HG03064 (cell line): ENCODE results near the gene GSS.

Experiments used
- ATAC-seq: cut with Tn5 transposase; IDR thresholded peaks from one replicate; pipeline ENCODE4 v1.9.1; 2021; ENCODE audit warnings: low read depth; ENCODE audit not compliant: unreplicated experiment

Gene GSS

DNA sequence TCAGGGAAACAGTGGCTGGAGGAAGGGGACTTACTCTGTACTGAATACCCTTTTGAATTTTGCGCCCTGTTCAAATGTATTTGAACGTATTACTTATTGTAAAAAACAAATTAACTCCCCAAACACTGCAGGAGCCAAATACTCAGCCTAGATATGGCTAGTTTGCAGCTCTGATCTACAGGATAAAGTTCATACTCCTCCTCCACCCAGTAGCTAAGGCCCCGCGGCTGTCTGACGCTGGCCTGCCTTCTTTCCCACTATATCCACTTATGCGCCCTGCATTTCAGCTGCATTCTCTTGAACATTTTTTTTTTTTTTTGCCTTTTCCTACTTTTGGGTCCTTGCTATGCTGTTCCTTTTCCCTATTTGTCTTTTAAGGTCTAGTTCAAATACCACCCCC lies 6.5 kb downstream of the GSS start:
- no peak for ATAC-seq

- ATAC-seq = no peak
Observed at GRCh38 chr20:34948030-34948429, 7.6 kb downstream of the GSS start.

DNA sequence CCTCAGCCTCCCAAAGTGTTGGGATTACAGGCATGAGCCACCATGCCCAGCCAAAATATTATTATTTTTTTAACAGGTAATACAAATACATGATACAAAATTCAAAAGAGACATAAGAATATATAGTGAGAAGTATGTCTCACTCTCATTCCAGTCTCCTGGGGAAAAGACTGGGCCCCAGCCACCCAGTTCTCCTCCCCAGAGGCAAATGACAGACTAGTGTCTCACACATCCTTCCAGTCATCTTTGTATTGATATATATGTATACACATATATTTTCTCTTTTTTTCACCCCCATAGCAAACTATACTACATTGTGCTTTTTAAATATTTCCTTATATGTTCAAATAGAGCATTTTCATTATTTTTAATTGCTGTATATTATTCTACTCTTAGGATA lies 8.3 kb downstream of the GSS start:
- ATAC-seq = no peak

- ATAC-seq = no peak
Observed at GRCh38 chr20:34946661-34947060, 8.9 kb downstream of the GSS start.

DNA sequence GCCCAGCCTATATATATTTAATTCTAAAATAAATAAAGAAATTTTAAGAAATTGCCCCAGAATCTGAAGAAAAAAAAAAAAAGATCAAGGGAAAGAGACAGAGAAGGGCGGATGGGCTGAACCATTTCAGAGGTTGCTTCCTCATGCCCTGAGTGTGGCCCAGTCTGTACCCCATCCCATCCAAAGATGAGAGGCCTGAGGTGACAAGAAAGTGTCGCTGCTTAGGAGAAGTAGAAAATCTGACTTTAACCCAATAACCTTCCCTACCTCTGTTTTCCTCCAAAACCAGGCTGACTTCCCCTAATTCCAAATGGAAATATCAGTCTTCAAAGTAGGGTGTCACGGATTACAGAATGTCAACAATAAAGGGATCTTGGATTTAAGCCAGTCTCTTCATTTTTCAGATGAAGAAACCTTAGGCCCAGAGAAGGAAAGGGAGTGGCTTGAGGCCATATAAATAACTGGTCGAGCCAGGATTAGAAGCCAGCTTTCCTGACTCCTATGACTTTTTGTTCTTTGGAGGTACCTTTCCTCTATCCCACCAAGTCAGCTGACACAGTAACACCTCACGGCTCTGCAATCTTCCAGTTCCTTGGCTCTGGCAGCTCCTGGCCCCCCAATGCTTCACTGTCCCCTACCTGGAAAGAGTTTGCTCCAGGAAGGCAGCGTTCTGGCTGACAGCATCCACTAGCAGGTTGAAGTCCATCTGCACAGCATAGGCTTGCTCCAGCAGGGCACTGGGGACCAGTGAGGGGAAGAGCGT lies 10.1 kb downstream of the GSS start:
- no peak for ATAC-seq

GRCh38 chr20:34943808-34944567 lies 11.6 kb downstream of the GSS start:
- ATAC-seq = no peak

DNA sequence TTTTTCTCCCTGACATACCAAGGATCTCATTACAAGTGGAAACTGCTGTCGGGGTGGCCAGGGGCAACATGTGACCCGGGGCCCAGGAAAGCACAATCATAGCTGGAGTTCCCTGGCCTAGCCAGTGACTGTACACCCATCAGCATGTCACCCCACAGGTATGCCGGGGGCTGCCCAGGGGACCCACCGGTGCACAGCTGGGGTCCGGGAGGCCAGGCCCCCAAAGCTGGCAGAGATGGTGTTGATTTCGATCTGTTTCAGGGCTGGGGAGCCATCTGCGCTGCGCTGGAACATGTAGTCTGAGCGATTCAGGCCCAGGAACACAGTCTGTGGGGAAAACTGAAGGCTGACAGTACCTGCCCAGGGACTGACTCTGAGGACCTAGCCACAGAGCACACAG lies 13.3 kb downstream of the GSS start:
- no peak for ATAC-seq

GRCh38 chr20:34941226-34941625 lies 14.4 kb downstream of the GSS start:
- no peak for ATAC-seq

GRCh38 chr20:34940081-34940481 lies 15.5 kb downstream of the GSS start:
- ATAC-seq = no peak

- no peak for ATAC-seq
Observed at GRCh38 chr20:34938466-34939163, 17.0 kb downstream of the GSS start.

GRCh38 chr20:34931771-34932170 lies 23.8 kb downstream of the GSS start:
- ATAC-seq = no peak

DNA sequence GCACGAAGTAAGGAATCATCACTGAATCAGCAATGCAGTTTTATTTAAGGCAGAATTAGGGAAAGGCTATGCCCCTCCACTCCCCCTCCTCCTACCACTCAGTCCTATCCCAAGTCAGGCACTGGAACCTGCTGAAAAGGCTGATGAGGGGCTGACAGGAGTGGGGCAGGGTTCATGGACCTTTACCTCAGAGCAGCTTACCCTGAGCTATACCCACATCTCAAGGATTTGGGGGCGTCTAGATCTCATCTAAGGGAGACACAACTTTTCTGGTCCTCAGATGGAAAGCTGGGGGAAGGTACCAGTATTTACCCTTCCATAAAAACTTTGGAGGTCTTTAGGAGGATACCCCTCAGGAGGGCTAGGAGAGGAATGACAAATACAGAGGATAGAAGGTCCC lies 27.2 kb downstream of the GSS start:
- no peak for ATAC-seq

GRCh38 chr20:34927736-34928135 lies 27.9 kb downstream of the GSS start:
- ATAC-seq = no peak

- no peak for ATAC-seq
Observed at GRCh38 chr20:34926581-34926980, 29.0 kb downstream of the GSS start.

DNA sequence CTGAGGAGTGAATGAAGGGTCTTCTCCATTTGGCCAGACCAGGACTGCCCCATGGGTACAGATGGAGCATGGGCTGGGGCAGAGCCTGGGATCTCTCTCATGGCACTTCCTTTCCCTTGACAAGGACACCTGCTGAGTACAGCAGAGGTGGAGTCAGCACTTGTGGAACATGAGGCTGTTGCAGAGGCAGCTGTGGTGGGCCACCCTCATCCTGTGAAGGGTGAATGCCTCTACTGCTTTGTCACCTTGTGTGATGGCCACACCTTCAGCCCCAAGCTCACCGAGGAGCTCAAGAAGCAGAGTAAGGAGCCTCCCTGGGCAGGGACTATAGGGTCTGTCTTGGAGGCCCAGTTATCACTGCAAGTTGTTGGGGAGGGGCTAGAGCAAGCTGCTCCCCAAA lies 29.6 kb downstream of the GSS start:
- ATAC-seq = no peak

DNA sequence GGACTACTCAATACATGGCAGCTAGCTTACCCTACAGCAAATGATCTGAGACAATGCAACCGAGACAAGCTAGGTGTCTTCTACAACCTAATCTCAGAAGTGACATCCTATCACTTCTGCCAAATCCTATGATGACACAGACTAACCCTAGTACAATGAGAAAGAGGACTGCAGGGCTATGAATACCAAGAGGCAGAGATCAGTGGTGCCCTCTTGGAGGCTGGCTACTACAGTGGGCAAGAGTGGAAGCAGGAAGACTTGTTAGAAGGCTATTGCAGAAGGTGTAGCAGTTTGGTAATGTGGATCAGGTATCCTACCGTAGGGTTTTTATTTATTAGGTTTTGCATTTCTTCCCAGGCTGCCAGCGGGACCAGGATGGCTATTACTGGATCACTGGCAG lies 30.3 kb downstream of the GSS start:
- no peak for ATAC-seq

DNA sequence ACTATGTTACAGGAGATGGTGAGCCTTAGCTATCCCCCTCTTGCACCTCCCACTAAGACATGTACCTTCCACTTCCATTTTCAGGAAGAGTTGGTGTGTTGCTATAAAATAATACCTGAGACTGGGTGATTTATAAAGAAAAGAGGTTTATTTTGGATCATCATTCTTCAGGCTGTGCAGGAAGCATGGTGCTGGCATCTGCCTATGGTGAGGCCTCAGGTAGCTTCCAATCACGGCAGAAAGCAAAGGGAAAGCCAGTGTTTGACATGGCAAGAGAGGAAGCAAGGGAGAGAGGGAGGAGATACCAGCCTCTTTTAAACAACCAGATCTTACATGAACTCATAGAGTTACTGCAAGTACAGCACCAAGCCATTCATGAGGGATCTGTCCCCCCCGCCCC lies 32.2 kb downstream of the GSS start:
- ATAC-seq = no peak

- ATAC-seq = no peak
Observed at GRCh38 chr20:34922654-34923381, 32.8 kb downstream of the GSS start.

DNA sequence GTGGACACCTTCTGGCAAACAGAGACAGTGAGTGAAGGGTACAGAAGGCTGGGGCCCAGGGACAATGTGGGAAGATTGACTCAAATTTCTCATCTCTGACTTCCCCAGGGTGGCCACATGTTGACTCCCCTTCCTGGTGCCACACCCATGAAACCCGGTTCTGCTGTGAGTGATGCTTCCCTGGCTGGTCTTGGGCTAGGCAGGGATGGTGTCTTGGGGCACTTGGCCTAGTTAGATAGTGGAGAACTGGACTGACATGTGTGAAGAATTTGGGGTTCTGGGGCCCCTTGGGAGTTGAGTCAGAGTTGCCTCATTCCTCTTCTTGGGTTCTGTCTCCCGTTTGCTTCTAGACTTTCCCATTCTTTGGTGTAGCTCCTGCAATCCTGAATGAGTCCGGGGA lies 34.2 kb downstream of the GSS start:
- no peak for ATAC-seq

DNA sequence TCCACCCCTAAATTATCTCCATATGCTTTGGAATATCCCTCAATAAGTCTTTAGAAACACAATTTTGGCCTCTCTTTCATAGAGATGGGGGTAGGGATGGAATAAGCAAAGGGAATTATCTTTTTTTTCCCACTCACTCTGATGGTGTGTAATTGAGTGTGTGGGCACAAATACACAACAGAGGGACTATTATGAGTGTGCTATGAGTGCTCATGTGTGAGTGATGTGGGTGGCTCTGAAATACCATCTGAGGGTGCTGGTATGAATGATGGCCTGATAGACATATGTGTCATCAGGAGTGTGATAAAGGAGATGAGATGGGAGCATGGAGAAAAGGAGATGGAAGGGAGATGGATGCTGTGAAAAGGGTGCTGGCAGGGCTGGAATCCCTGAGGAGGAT lies 35.6 kb downstream of the GSS start:
- ATAC-seq = no peak

DNA sequence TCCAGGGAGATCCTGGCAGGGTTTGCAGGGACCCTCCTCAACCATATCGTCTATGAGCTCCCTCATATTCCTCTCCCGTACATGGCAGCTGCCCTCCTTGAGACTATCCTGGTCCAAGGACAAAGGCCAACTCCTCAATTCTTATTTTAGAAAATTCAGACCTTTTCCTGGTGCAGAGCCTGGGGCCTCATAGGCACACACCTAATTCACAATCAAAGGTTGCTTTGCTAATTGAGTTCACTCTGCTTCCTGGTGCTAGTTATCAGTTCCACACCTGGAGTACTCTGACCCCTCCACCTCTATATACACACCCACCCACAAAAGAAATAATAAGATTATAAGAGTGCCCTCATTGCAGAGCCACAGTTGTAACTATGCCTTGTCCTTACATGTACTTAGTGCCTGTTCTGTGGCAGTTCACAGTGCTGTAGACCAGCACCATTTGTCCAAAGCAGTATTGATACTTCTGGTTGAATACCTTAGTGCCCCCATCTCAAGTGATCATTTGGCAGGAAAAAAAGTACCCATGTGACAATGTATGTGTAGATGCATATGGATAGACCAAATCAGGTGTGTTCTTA lies 38.7 kb downstream of the GSS start:
- no peak for ATAC-seq
